Endothelial cell of umbilical vein (primary cell): ENCODE results near the gene HDAC10. TPM values are rescaled to one million over a fixed set of nuclear protein-coding genes. Genes with fewer than 3 reads are reported as not detected.

ENCODE experiments used
- BruUV-seq: library from RNA; stranded (reverse); fragments of 400-500 nt; replicated peaks from 2 replicates; lab custom pipeline; 2021; lab: Mats Ljungman, UMichigan
- CTCF ChIA-PET: fragments of 300-600, 350-600 bp; sonication (Branson Sonifier 250); formaldehyde crosslinking; loops from one replicate; lab custom pipeline; 2021; ENCODE audit warnings: antibody characterized with exemption, inconsistent platforms; lab: Charles Lee
- POLR2A ChIA-PET: fragments of 300-600, 350-600 bp; sonication (Branson Sonifier 250); formaldehyde crosslinking; loops from one replicate; lab custom pipeline; 2021; ENCODE audit warnings: antibody characterized with exemption, inconsistent platforms; lab: Charles Lee
- DNase-seq: peaks from one replicate; pipeline ENCODE4 v3.0.0-alpha.2; 2011; ENCODE audit warnings: low read depth, low spot score
- FAIRE-seq: peaks from 2 replicates; lab custom pipeline; 2011; peaks lifted over from hg19 to GRCh38; lab: Jason Lieb, UNC
- H2AFZ ChIP-seq: 2 replicates; pipeline ENCODE4 v1.6.0; 2012; ENCODE audit warnings: low read depth, low read length, control low read depth, inconsistent platforms
- H3K27ac ChIP-seq: 2 replicates; pipeline ENCODE4 v1.5.1; 2011; ENCODE audit warnings: low read depth, mild to moderate bottlenecking, control low read depth, low read length, moderate library complexity; ENCODE audit not compliant: insufficient read depth
- H3K27me3 ChIP-seq, 2 experiments: 2 replicates each; pipeline versions ENCODE4 v1.6.0 to v1.6.1; 2011; ENCODE audit warnings: low read length in 2 of 2, mixed read lengths in 1 of 2; ENCODE audit not compliant: control insufficient read depth in 2 of 2, insufficient read depth in 2 of 2
- H3K36me3 ChIP-seq, 2 experiments: 2 replicates in 1 of 2; 3 replicates in 1 of 2; pipeline ENCODE4 v1.5.1; 2011; ENCODE audit warnings: low read length in 2 of 2, mild to moderate bottlenecking in 1 of 2, moderate library complexity in 1 of 2; ENCODE audit not compliant: control insufficient read depth in 2 of 2, insufficient read depth in 2 of 2; ENCODE audit errors: extremely low read depth in 1 of 2
- H3K4me1 ChIP-seq: 3 replicates; pipeline ENCODE4 v1.5.1; 2011; ENCODE audit warnings: mild to moderate bottlenecking, low read length; ENCODE audit not compliant: control insufficient read depth, insufficient read depth; ENCODE audit errors: extremely low read depth
- H3K4me2 ChIP-seq: 2 replicates; pipeline ENCODE4 v1.6.1; 2011; ENCODE audit warnings: low read length, control low read depth, mixed read lengths; ENCODE audit not compliant: insufficient read depth
- H3K4me3 ChIP-seq, 3 experiments: fragments of 200-600 bp in 1 of 3; sonication (generic), shearing (Covaris generic) in 1 of 3; replicated peaks in 1 of 3; 2 replicates each; pipeline ENCODE4 v1.5.1; 2011 to 2016; ENCODE audit warnings: control low read depth in 3 of 3, low read length in 3 of 3, mild to moderate bottlenecking in 2 of 3, inconsistent platforms in 1 of 3, low read depth in 1 of 3, moderate library complexity in 1 of 3; ENCODE audit not compliant: insufficient read depth in 1 of 3
- H3K79me2 ChIP-seq: 2 replicates; pipeline ENCODE4 v1.6.0; 2012; ENCODE audit warnings: low read length, inconsistent platforms; ENCODE audit not compliant: control insufficient read depth, insufficient read depth
- H3K9ac ChIP-seq: replicated peaks from 2 replicates; pipeline ENCODE3; 2011; ENCODE audit warnings: low read length, control low read depth; ENCODE audit not compliant: insufficient read depth; ENCODE audit errors: extremely low read depth
- H3K9me1 ChIP-seq: replicated peaks from 3 replicates; pipeline ENCODE4 v1.6.0; 2011; ENCODE audit warnings: mild to moderate bottlenecking, low read length; ENCODE audit not compliant: control insufficient read depth, insufficient read depth; ENCODE audit errors: extremely low read depth
- H3K9me3 ChIP-seq: replicated peaks from 2 replicates; pipeline ENCODE4 v1.5.1; 2012; ENCODE audit warnings: low read length, inconsistent platforms; ENCODE audit not compliant: control insufficient read depth, insufficient read depth
- H4K20me1 ChIP-seq: replicated peaks from 2 replicates; pipeline ENCODE3; 2011; ENCODE audit warnings: mild to moderate bottlenecking, low read length; ENCODE audit not compliant: control insufficient read depth, insufficient read depth; ENCODE audit errors: extremely low read depth
- EZH2 ChIP-seq: IDR thresholded peaks from 2 replicates; pipeline ENCODE4 v1.6.1; 2012; ENCODE audit warnings: borderline replicate concordance, low read depth, mild to moderate bottlenecking, moderate library complexity, low read length, inconsistent platforms; ENCODE audit not compliant: severe bottlenecking
- FOS ChIP-seq: IDR thresholded peaks from 2 replicates; pipeline ENCODE4 v1.6.1; 2011; ENCODE audit warnings: mild to moderate bottlenecking, low read length, moderate library complexity, borderline replicate concordance; ENCODE audit not compliant: insufficient read depth
- GATA2 ChIP-seq: IDR thresholded peaks from 2 replicates; pipeline ENCODE4 v1.7.0; 2011; ENCODE audit warnings: low read depth, mild to moderate bottlenecking, moderate library complexity, mixed read lengths, low read length; ENCODE audit not compliant: insufficient read length, insufficient read depth
- JUN ChIP-seq: IDR thresholded peaks from 2 replicates; pipeline ENCODE4 v1.6.1; 2011; ENCODE audit warnings: borderline replicate concordance, low read depth; ENCODE audit not compliant: insufficient read length, insufficient read depth
- MYC ChIP-seq: IDR thresholded peaks from one replicate; pipeline ENCODE4 v1.6.1; 2011; ENCODE audit warnings: mild to moderate bottlenecking, low read depth, low read length
- POLR2A ChIP-seq: IDR thresholded peaks from 2 replicates; pipeline ENCODE4 v1.6.1; 2012; ENCODE audit warnings: low read depth, mild to moderate bottlenecking, control low read depth, low read length
- POLR2AphosphoS5 ChIP-seq: IDR thresholded peaks from 2 replicates; pipeline ENCODE4 v1.6.1; 2012; ENCODE audit warnings: low read depth, mild to moderate bottlenecking, control low read depth, low read length, moderate library complexity; ENCODE audit not compliant: insufficient read depth
- dilution Hi-C: fragments of 300-500 bp; cut with MboI; formaldehyde crosslinking; loops from one replicate; pipeline ENCODE4 v1.15.0; 2019; ENCODE audit warnings: low sequenced_read_pairs; ENCODE audit not compliant: extremely low pct_ligation_motif_present
- intact Hi-C: fragments of 100-400 bp; cut with micrococcal nuclease; formaldehyde crosslinking; loops from one replicate; pipeline ENCODE4 v1.10.0; 2022
- polyA plus RNA-seq, 4 experiments: library from polyadenylated mRNA; depleted of rRNA in 3 of 4; stranded (reverse) in 3 of 4; unstranded in 1 of 4; fragments of >200 nt; gene quantifications; 2 replicates each; pipeline versions ENCODE4 v1.2.1 to v1.2.3, GENCODE V29; 2011 to 2012; ENCODE audit warnings: missing spikeins in 1 of 4
- total RNA-seq: library from RNA; stranded (reverse); gene quantifications from 2 replicates; pipeline ENCODE4 v1.2.3, GENCODE V29; 2021
- TF ChIP-seq, protein P1 (sequence below), 2 donors: IDR thresholded peaks; 1 replicate in 1 of 2; 2 replicates in 1 of 2; pipeline ENCODE4 v1.5.1; 2011; ENCODE audit warnings: low read length in 2 of 2, mild to moderate bottlenecking in 2 of 2, moderate library complexity in 2 of 2, control low read depth in 1 of 2, inconsistent platforms in 1 of 2, low read depth in 1 of 2; ENCODE audit not compliant: insufficient read depth in 1 of 2; ENCODE audit errors: extremely low read depth in 1 of 2
- TF ChIP-seq, protein P2 (sequence below): IDR thresholded peaks from 2 replicates; pipeline ENCODE4 v1.6.1; 2011; ENCODE audit not compliant: insufficient read depth, insufficient read length

HDAC10 gene
- total and polyA plus RNA-seq, 2 donors (not counting 3 experiments of a cell fraction or from before 2014, with no cell fraction given): 32.6 to 47.0 TPM

DNA sequence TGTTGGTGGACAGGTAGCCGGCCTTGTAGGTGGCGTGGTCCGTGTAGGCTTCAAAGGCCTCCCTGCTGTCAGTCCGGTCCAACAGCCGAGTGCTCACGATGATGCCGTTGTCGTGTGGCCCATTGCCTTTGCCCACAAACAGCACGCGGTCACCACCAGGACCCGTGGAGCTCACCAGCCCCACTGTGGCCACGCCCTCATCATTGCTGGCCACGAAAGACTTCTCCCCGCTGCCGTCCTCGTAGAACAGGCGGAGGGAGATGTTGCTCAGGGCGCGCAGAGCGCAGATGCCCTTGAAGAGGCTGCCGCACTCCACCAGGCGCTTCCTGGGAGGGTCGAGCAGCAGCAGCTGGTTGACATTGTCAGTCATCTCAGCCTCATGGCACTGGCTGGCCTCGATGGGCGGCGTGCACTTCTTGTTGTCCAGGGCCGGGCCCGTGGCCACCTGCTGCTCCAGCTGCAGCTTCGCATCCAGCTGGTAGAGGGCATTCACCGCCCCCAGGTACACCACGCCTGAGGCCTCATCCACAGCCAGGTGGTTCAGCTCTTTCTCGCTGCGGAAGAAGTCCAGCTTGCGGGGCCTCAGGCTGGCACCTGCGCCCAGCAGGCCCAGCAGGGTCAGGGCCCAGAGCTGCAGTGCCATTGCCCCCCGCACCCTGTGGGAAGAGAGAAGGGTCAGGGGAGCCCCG is 39.0 kb upstream of the HDAC10 start:
- Histone ChIP-seq H3K9me3 (no peaks in the 10 kb centered on the region), H3K79me2 (peaks cover 54% of the 10 kb centered on the region), H3K27ac (no peak overlapping the region), H3K9me1 (no peaks in the 10 kb centered on the region), H3K27me3 (no peaks in the 10 kb centered on the region), H4K20me1 (no peaks in the 10 kb centered on the region), H3K4me3 (no peak overlapping the region), H2AFZ (no peak overlapping the region), H3K9ac (no peak overlapping the region), H3K4me1 (peaks cover 20% of the 10 kb centered on the region), H3K4me2 (no peak overlapping the region), H3K36me3 (peaks cover 12 to 58% of the 10 kb centered on the region in 2 experiments)
- BruUV-seq: TSS peak; percentile 58
- ChIA-PET CTCF (interaction anchor here (1.3 to 5.8 kb wide), 2 partner anchors 14 to 37 kb away, joined by 4 to 29 read pairs; partner anchors contain the start of gene DENND6B), POLR2A (no interaction called here)
- dilution Hi-C loops: no loop called here
- DNase-seq (no peak), FAIRE-seq (no peak)
- no peak for TF ChIP-seq EZH2
- intact Hi-C loops: loop anchor here (5.0 kb wide), 1 partner anchor 52 kb away; the partner anchor contains the start of gene PPP6R2

DNA sequence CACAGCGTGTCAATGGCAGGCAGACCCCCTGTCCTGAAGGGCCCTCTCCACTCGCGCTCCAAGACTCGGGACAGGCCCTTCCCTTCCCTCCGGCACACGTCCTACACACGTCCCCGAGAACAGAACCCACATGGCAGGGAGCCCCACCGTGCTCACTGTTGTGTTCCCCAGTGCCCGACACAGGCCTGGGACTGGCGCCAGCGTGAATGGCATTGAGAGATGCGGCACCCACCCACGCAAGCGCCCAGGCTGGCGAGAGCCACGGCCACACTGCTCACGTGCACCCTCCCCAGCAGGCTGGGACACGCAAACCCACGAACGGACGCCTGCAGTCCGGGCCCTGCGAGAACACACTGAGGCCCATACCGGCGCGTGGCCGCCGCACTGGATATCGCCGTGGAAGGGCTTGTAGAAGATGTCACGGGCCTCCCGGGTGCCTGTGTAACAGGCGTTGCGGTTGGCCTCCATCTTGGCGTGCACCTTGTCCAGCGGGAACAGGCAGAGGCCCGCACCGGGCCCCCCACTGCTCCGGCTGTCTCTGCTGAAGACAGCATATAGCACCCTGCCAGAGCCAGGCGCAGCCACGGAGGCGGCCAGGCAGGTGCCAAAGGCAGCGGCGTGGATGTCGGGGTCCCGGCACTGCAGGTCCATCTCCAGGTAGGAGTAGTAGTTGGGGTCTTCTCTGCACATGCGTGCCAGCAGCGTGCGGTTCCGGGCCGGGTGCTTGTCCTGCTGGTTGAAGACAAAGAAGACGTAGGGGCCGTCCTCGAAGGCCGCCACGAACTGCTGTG is 38.3 kb upstream of the HDAC10 start:
- no peak overlapping the region for H3K4me2 ChIP-seq
- POLR2A ChIA-PET: no interaction called here

More for the DNA sequence above, 38.3 kb upstream of the HDAC10 start:
- no peak overlapping the region for H3K9ac ChIP-seq
- no peaks in the 10 kb centered on the region for H3K9me1 ChIP-seq
- intact Hi-C loops: no loop called here
- no TSS peak for BruUV-seq
- no peak overlapping the region for H2AFZ ChIP-seq
- H3K9me3 ChIP-seq: no peaks in the 10 kb centered on the region
- TF ChIP-seq POLR2A (no peak), FOS (no peak), GATA2 (no peak), JUN (no peak), MYC (no peak), EZH2 (no peak), POLR2AphosphoS5 (no peak)
- TF ChIP-seq, protein P1, sequence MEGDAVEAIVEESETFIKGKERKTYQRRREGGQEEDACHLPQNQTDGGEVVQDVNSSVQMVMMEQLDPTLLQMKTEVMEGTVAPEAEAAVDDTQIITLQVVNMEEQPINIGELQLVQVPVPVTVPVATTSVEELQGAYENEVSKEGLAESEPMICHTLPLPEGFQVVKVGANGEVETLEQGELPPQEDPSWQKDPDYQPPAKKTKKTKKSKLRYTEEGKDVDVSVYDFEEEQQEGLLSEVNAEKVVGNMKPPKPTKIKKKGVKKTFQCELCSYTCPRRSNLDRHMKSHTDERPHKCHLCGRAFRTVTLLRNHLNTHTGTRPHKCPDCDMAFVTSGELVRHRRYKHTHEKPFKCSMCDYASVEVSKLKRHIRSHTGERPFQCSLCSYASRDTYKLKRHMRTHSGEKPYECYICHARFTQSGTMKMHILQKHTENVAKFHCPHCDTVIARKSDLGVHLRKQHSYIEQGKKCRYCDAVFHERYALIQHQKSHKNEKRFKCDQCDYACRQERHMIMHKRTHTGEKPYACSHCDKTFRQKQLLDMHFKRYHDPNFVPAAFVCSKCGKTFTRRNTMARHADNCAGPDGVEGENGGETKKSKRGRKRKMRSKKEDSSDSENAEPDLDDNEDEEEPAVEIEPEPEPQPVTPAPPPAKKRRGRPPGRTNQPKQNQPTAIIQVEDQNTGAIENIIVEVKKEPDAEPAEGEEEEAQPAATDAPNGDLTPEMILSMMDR (IDR thresholded peaks at IDR 0.05; ENCODE audit: extremely low read depth in 1 of 2, insufficient read depth in 1 of 2, low read depth in 1 of 2, low read length in 2 of 2): no peak
- TF ChIP-seq, protein P2, sequence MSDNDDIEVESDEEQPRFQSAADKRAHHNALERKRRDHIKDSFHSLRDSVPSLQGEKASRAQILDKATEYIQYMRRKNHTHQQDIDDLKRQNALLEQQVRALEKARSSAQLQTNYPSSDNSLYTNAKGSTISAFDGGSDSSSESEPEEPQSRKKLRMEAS: no peak
- DNase-seq: no peak
- peaks cover 17 to 62% of the 10 kb centered on the region in 2 experiments for H3K36me3 ChIP-seq
- no peak overlapping the region for H3K27ac ChIP-seq
- H3K4me1 ChIP-seq: peaks cover 15% of the 10 kb centered on the region
- peaks cover 48% of the 10 kb centered on the region for H3K79me2 ChIP-seq
- no peak for FAIRE-seq
- no peak overlapping the region for H3K4me3 ChIP-seq
- dilution Hi-C loops: no loop called here
- CTCF ChIA-PET: interaction anchor here (1.3 to 5.8 kb wide), 2 partner anchors 13 to 38 kb away, joined by 4 to 29 read pairs; partner anchors contain the start of gene DENND6B
- no peaks in the 10 kb centered on the region for H4K20me1 ChIP-seq
- H3K27me3 ChIP-seq: no peaks in the 10 kb centered on the region
